ENCODE data around the gene EPS8. TPM values are rescaled to one million over a fixed set of nuclear protein-coding genes. Genes with fewer than 3 reads are reported as not detected.

EPS8 gene
- polyA plus RNA-seq, 1 of the 3 experiments (the other 2 are of a cell fraction) = 19.8 TPM

- Histone ChIP-seq H3K27ac (ENCODE audit: low read depth in 2 of 2, low read length in 1 of 2) (no peak overlapping the region), H2AFZ (ENCODE audit: low read depth) (no peak overlapping the region), H3K4me3 (ENCODE audit: low read depth in 2 of 2, low read length in 1 of 2) (no peak overlapping the region), H3K79me2 (ENCODE audit: insufficient read depth) (peaks cover 70% of the 10 kb centered on the region), H3K9me2 (no peaks in the 10 kb centered on the region), H3K9ac (no peak overlapping the region), H3K9me3 (no peaks in the 10 kb centered on the region), H4K20me1 (ENCODE audit: insufficient read depth) (no peaks in the 10 kb centered on the region), H3K4me1 (ENCODE audit: control insufficient read depth in 1 of 2, insufficient read depth in 2 of 2, low read depth in 1 of 2, low read length in 1 of 2) (peaks cover 0 to 19% of the 10 kb centered on the region in 2 experiments; a peak in 2 of 4 replicates), H3K4me2 (no peak overlapping the region), H3F3A (replicated peaks; ENCODE audit: insufficient read depth) (no peaks in the 10 kb centered on the region), H3K36me3 (replicated peaks in 1 of 2; ENCODE audit: control insufficient read depth in 1 of 2, insufficient read depth in 2 of 2, low read length in 1 of 2) (no peaks in the 10 kb centered on the region), H3K27me3 (ENCODE audit: insufficient read depth) (no peaks in the 10 kb centered on the region)
- TF ChIP-seq RAD21 (IDR thresholded peaks at IDR 0.05; ENCODE audit: low read length) = no peak
- no peak for TF ChIP-seq MXI1 (IDR thresholded peaks at IDR 0.05; ENCODE audit: low read depth, low read length)
- TF ChIP-seq FOXM1 (IDR thresholded peaks at IDR 0.05; ENCODE audit: low read depth) = no peak
- TF ChIP-seq GABPA (IDR thresholded peaks at IDR 0.05; ENCODE audit: low read depth) = no peak
- no peak for TF ChIP-seq SMC3 (IDR thresholded peaks at IDR 0.05; ENCODE audit: low read depth, low read length)
- TF ChIP-seq RXRA (IDR thresholded peaks at IDR 0.05; ENCODE audit: borderline replicate concordance, low read depth) = no peak
- no peak for TF ChIP-seq CHD2 (IDR thresholded peaks at IDR 0.05; ENCODE audit: low read length, partially characterized antibody)
- no peak for TF ChIP-seq REST (IDR thresholded peaks at IDR 0.05; ENCODE audit: low read depth, low read length)
- TF ChIP-seq TEAD4 (IDR thresholded peaks at IDR 0.05; ENCODE audit: borderline replicate concordance, insufficient read depth) = no peak
- no peak for TF ChIP-seq POLR2AphosphoS5 (IDR thresholded peaks at IDR 0.05; ENCODE audit: low read depth, low read length)
- no peak for TF ChIP-seq FOSL2 (IDR thresholded peaks at IDR 0.05; ENCODE audit: borderline replicate concordance, low read depth)
- TF ChIP-seq IRF3 (IDR thresholded peaks at IDR 0.05; ENCODE audit: low read depth, low read length) = no peak
- TF ChIP-seq TCF12 (IDR thresholded peaks at IDR 0.05) = no peak
- no peak for TF ChIP-seq JUND (IDR thresholded peaks at IDR 0.05)
- TF ChIP-seq MEF2A (IDR thresholded peaks at IDR 0.05; ENCODE audit: borderline replicate concordance, low read depth) = no peak
- TF ChIP-seq USF2 (IDR thresholded peaks at IDR 0.05; ENCODE audit: borderline replicate concordance, low read depth, low read length) = no peak
- TF ChIP-seq EP300 (IDR thresholded peaks at IDR 0.05; ENCODE audit: borderline replicate concordance in 1 of 2, low read depth in 1 of 2, low read length in 1 of 2) = no peak
- TF ChIP-seq NRF1 (IDR thresholded peaks at IDR 0.05; ENCODE audit: low read depth, low read length) = no peak
- no peak for TF ChIP-seq RCOR1 (IDR thresholded peaks at IDR 0.05; ENCODE audit: low read length)
- no peak for TF ChIP-seq PBX3 (IDR thresholded peaks at IDR 0.05)
- CTCF ChIA-PET = no interaction called here
- WGBS (ENCODE audit: low lambda C conversion rate) = 77% methylated on average over 2 of the region's 2 CpGs
- POLR2A ChIA-PET = no interaction called here
- DNase-seq = no peak
Observed at GRCh38 chr12:15716581-15716980, 72.6 kb downstream of the EPS8 start.

Measured in SK-N-SH (cell line).